HS-27A (cell line): ENCODE results near the gene CD96.
A peak's percentile ranks its signal among the peaks of the same experiment; 100 is the strongest.

ENCODE experiments used
- DNase-seq: peaks from one replicate; pipeline ENCODE4 v3.0.0-alpha.2; 2012; ENCODE audit warnings: low read depth, missing footprints

Gene CD96

DNA sequence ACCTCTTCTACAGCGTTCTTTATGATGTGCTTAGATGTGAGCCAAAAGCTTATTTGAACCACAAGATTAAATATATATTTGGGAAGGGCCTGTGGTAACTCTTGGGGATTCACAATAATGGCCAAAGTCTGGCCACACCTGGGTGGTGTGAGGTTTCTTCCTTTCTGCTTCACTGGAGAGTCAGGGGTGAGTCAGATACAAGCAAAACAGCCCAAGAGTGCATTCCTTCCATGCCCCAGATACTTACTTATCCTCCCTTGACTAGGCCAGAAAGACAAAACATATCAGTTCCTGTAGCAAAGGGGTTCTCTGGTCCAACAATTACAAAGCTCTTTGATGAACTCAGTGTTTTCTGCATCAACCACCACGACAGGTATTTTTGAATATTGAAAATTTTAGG is 52.2 kb downstream of the CD96 start:
- DNase-seq: peak; percentile 89

- DNase-seq: no peak
Observed at GRCh38 chr3:111594781-111595180, 52.8 kb downstream of the CD96 start.

DNA sequence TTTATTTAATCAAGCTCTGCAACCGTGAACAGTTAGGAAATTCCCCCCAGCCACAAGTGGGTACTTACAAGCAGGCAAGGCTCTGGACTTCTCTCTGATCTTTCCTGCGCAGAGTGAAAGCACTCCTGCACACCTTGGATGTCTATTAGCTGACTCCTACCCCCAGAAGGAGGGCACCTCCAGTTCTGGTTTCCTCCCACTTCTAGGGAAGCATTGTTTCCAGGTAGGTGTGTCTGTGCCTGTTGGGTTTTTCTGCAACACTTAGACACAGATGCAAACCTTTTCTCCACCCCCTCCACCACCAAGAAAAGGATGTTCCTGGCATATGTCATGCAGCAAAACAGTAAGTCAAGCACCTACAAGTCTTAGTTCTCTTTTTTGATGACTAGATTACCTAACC is 53.2 kb downstream of the CD96 start, which contains the start of gene ZBED2:
TSS of gene ZBED2 (minus strand) at position 115 of the 400 bp plus-strand sequence. CDS start 1,145 bp downstream, outside the sequence.
- DNase-seq: no peak

- no peak for DNase-seq
Observed at GRCh38 chr3:111596328-111596727, 54.3 kb downstream of the CD96 start.

GRCh38 chr3:111598139-111598538 is 56.1 kb downstream of the CD96 start:
- no peak for DNase-seq

DNA sequence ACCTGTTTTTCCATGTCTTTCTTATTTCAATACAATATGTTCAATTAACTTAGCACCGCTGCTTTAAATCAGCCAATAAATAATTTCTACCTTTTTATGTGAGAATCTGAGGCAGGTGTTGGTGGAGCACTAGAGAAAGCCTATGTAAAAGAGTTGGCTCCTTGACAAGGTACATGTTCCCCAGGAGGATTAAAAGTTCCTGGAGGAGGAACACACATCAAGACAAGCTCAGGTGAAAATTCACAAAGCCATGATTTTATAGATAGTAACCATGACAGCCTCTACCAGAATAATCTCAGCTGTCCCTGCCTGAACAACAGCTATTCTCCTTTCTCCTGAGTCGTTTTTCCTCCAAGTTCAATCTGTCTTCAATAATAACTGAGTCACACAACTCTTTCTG is 56.6 kb downstream of the CD96 start:
- DNase-seq: no peak

- no peak for DNase-seq
Observed at GRCh38 chr3:111601810-111602209, 59.8 kb downstream of the CD96 start.

DNA sequence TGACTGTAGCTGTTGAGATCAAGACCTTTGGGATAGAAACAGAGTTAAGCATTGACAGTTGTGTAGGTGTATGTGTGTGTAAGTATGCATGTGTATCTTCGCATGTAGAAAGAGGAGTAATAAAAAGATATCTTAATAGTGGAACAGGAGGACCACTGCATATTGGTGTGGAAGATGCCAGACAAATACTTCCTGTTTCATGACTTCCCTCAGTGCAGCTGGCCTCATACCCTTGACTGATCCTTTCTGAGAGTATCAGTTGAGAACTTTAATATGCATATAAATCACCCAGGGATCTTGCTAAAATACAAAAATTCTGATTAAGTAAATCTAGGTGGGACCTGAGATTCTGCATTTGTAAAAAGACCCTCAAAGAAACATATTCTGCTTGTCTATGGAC is 61.7 kb downstream of the CD96 start:
- DNase-seq: no peak

DNA sequence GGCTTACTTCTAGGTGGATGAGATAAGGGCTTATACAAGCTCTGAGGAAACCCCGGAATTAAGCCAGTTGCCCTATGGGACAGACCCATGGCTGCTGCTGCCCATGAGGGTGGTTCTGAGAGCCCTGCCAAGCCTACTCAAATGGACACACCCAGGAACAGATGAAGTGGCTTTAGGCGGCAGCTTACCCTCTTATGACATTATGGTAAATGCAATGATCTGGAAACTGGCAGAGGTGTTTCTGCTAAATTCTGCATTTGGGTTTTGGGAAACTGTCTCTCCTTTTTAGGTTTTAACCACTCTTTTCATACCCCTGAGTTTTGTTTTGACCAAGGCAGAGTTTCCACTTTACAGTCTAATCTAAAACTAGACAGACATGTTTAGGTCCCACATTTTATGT is 62.1 kb downstream of the CD96 start:
- DNase-seq: no peak

GRCh38 chr3:111605018-111605417 is 63.0 kb downstream of the CD96 start:
- DNase-seq: no peak

- no peak for DNase-seq
Observed at GRCh38 chr3:111605493-111605892, 63.5 kb downstream of the CD96 start.

DNA sequence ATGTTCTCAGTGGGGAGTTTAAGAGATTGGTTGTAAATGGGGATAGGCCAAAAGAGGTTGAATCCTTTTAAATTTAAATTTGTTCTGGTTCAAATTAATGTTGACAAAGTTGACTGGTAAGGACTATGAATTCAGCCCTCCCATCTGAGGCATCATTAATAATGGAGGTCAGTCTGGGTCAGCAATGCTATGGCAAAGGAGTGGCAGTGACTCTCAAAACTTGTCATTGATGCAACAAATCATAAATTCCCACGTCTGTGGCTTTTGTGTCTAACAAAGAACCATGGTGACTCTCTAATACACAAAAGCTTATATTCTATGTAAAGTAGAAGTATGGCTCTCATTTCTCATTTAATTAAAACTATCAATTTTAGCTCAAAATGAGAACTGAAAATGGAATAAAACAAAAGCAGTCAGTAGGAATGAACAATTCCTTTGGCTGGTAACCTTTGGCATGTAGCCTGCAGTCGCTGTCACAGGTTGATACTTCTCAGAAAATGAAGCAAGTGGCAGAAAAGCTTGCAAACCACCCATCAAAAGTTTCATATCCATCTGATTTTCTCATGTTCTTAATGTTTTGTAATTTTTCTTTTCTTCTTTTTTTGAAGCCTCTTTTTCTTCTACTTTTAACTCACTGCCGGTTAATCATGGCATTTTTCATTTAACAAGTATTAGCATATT is 65.4 kb downstream of the CD96 start:
- no peak for DNase-seq

DNA sequence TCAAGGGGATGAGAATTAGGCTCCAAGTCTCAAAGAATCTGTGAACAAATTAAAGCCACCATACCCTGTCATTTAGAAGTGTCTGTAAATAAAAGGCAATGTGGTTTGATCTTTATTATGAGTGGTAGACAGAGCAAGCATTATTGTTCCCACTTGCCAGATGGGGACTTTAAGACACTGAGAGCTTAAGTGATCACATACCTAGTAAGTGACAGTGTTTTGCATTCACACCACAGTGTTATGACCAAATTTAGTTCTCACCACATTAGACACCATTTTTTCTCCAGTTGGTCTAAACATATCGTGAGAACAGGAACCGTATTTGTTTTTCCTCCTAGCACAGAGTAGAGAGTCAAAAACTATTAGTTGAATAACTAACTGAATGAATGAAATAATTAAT is 66.4 kb downstream of the CD96 start:
- no peak for DNase-seq

DNA sequence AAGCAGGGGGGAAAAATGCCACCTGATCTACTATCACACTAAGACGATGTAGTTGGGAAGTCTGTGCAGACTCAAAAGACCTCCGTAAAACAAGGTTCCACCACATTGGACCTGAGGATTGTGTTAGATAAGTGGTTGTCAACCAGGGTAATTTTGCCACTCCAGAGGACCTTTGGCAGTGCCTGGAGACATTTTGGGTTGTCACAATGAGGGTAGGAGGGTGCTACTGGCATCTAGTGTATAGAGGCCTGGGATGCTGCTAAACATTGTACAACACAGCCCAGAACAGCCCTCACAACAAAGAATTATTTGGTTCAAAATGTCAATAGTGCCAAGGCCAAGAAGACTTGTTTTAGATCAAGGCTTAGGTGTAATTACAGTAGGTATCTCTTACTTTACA is 67.7 kb downstream of the CD96 start:
- DNase-seq: no peak

- DNase-seq: no peak
Observed at GRCh38 chr3:111610189-111610588, 68.2 kb downstream of the CD96 start.

DNA sequence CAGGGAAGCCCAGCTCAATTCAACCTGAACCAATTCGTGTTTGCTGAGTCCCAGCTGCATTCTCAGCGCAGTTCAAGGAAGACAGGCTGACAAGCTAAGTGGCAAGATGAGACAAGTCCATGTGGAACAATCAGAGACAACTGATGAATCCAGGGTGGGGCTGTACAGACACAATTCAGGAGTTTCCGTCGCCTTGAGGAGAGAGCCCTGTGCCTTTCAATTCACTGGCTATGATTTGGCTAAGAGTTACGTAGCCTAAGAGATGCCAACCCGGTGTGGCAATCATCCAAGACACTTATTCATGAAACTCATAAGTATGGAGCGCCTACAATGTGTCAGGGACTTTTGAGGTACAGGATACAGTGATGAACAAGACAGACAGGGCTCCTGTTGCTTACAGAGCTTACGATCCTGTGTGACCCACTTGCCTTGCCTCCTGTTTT is 68.6 kb downstream of the CD96 start:
- DNase-seq: no peak

DNA sequence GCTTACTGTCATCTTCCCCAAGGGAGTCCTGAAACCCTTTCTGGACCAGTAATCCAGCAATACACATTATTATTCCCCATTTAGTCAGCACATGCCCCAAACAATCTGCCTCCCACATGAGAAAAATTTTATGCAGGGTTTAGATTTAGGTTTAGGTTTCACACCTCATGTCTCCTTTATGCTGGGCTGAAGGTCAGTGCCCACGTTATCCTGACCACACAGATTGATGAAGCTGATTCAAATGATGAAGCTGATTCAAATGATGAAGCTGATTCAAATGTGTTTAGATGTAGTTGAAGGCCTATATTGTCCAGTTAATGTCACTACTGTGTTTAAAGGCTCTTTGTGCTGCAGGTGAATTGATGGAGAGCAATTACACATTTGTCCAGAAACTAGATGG is 71.3 kb downstream of the CD96 start:
- no peak for DNase-seq

DNA sequence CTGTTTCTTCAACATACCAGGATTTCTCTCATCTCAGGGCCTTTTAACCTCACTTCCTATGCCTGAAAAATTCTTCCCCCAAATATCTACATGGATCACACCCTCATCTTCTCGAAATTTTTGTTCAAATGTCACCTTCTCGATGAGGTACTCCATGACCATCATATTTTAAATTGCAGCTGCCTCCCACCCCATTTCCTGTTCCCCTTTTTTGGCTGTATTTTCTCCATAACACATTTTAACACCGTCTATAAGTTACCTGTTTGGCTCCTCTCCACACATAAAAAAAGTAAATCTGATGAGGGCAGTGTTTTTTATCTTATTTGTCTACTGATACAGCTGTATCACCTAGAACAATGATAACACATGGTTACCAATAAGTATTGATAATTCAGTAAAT is 73.9 kb downstream of the CD96 start:
- no peak for DNase-seq

GRCh38 chr3:111616417-111617105 is 74.6 kb downstream of the CD96 start:
- no peak for DNase-seq

DNA sequence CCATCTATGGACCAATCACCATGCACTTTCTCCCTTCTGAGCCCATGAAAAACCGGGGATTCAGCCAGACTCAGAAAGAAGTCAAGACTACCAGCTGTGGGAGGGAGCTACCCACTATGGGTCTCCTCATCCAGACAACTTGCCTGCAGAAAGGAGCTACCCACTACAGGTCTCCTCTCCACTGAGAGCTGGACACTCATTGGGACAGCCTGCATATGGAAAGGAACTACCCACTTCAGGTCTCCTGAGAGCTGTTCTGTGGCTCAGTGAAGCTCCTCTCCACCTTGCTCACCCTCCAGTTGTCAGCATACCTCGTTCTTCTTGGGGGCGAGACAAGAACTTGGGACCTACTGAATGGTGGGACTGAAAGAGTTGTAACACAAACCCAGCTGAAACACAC is 75.4 kb downstream of the CD96 start:
- DNase-seq: no peak

DNA sequence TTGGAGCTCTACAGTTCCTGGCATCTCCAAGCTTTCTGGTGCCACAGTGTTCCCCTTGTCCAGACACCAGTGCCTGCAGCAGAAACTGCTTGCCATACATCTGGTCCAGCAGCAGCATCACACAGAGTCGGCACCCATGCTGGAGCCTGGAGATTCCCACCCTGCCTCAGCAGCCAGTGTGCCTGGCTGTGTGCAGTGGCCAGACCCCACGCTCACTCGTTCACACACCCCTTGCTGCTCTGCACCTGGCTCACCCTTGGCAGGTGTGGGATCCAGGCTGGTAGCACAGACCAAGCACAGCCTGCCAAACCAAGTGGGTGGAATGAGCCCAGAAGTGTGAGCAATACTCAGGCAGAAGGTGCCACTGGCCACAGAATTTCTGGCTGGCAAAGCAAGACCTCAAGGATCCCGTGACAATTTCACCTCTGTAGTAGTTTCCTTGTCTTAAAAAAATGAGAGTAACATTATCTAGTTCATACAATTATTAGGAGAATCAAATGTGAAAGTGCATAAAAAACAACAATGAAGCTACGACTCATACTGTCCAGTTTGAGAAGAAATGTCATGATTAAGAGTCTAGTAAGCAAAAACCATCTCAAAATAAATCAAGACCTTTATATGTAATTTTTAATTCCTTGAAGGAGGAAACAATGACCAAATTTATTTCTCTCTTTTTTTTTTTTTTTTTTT is 76.1 kb downstream of the CD96 start:
- no peak for DNase-seq

- no peak for DNase-seq
Observed at GRCh38 chr3:111618945-111619344, 76.9 kb downstream of the CD96 start.

DNA sequence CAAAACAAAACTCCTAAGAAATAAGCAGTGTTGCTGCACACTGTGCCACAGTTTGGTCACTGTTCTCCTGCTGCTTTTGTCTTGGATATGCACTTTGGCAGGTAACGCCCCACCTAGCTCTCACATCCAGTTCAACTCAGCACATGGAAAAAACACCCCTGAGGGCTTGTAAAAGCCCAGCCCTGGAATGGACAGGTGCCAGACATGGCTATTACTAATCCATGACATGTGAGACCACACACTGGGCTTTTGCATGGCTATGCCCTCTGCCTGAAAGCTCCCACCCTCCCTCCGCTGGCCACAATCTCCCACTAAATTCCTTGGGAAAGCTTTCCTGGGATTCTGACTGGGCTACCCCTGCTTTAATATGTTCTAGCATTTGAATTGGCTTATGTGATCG is 77.8 kb downstream of the CD96 start:
- peak; percentile 35 for DNase-seq
